ENCODE measurements around the gene LMBR1L. TPM values are rescaled to one million over a fixed set of nuclear protein-coding genes. Genes with fewer than 3 reads are reported as not detected.

Gene LMBR1L
- total and polyA plus RNA-seq, 2 of the 13 experiments (the other 11 are each of a cell fraction or from before 2014, with no cell fraction given): 12.2 to 65.9 TPM

DNA sequence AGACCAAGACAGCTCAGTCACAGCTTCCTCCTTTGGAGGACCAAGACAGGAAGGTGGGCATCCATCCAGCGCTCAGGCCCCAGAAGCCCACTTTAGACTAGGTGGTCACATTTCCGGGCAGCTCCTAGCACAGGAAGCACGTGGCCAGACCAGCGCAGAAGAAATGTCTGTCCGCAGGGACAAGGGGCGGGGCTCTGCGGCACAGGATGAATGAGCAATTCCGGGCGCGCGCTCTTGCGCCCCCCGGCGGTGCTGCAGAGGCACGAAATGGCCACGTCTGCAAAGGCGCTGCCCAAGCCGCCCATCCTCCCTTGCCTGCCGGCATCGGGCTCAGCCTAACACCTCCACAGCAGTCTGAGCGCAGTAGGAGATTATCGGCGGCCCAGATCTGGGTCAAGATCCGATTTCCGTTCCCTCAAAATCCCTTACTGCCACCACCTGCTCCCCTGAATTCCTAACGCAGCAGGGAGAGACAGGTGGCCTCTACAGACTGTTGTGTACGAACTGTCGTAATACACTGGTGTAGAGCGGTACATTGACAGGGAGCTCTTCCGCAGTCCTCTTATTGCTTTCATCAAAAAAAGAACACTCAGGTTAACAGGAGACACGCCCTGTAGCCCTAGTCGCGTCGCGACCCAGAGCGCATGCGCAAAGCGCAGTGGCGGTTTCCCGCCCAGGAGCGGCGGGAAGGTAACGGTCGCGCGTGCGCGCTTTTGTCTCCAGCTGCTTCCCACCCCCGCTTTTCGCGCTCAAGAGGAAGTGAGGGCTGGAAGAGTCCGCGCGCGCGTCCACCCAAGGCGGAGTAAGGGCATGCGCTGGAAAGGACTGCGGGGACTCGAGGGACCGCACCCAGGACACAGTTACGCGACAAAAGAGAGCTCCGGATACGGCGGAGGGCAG lies 19.8 kb upstream of the LMBR1L start (continued):
- TF ChIP-seq, protein P1, sequence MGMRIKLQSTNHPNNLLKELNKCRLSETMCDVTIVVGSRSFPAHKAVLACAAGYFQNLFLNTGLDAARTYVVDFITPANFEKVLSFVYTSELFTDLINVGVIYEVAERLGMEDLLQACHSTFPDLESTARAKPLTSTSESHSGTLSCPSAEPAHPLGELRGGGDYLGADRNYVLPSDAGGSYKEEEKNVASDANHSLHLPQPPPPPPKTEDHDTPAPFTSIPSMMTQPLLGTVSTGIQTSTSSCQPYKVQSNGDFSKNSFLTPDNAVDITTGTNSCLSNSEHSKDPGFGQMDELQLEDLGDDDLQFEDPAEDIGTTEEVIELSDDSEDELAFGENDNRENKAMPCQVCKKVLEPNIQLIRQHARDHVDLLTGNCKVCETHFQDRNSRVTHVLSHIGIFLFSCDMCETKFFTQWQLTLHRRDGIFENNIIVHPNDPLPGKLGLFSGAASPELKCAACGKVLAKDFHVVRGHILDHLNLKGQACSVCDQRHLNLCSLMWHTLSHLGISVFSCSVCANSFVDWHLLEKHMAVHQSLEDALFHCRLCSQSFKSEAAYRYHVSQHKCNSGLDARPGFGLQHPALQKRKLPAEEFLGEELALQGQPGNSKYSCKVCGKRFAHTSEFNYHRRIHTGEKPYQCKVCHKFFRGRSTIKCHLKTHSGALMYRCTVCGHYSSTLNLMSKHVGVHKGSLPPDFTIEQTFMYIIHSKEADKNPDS (CRISPR knock-in tag; IDR thresholded peaks at IDR 0.05): no peak
- TF ChIP-seq YEATS2 (CRISPR knock-in tag; IDR thresholded peaks at IDR 0.05; ENCODE audit: borderline replicate concordance): no peak; the same call in none of the 2 replicates
- no peak for TF ChIP-seq U2AF2 (IDR thresholded peaks at IDR 0.05; ENCODE audit: low read depth, low read length)
- TF ChIP-seq SETDB1 (CRISPR knock-in tag; IDR thresholded peaks at IDR 0.05; ENCODE audit: borderline replicate concordance): no peak; the same call in 1 of the 2 replicates
- TF ChIP-seq, protein P2, sequence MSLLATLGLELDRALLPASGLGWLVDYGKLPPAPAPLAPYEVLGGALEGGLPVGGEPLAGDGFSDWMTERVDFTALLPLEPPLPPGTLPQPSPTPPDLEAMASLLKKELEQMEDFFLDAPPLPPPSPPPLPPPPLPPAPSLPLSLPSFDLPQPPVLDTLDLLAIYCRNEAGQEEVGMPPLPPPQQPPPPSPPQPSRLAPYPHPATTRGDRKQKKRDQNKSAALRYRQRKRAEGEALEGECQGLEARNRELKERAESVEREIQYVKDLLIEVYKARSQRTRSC (CRISPR knock-in tag; IDR thresholded peaks at IDR 0.05; ENCODE audit: low read depth): no peak
- peak; percentile 83; the same call in 1 of the 2 replicates for TF ChIP-seq HOXA7 (CRISPR knock-in tag; IDR thresholded peaks at IDR 0.05)
- peak; percentile 69; the same call in 1 of the 2 replicates for TF ChIP-seq FOXM1 (CRISPR knock-in tag; IDR thresholded peaks at IDR 0.05)
- no peak for TF ChIP-seq SMARCC2 (IDR thresholded peaks at IDR 0.05)
- TF ChIP-seq HMG20B (CRISPR knock-in tag; conservative IDR thresholded peaks at IDR 0.05): peak; percentile 23; the same call in 1 of the 2 replicates
- 0 out of 2 replicates have a peak, but pooled peaks have one; percentile 5 for TF ChIP-seq ISX (CRISPR knock-in tag; conservative IDR thresholded peaks at IDR 0.05)
- TF ChIP-seq, protein P3, sequence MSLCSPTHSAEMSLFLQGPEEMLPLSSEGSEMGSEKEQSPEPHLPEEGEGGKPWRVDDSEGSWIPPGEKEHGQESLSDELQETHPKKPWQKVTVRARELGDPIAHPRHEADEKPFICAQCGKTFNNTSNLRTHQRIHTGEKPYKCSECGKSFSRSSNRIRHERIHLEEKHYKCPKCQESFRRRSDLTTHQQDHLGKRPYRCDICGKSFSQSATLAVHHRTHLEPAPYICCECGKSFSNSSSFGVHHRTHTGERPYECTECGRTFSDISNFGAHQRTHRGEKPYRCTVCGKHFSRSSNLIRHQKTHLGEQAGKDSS (CRISPR knock-in tag; IDR thresholded peaks at IDR 0.05; ENCODE audit: borderline replicate concordance, low read depth): peak; percentile 51; the same call in 1 of the 2 replicates
- peak; percentile 44 for TF ChIP-seq SALL1 (CRISPR knock-in tag; IDR thresholded peaks at IDR 0.05)
- TF ChIP-seq ZNF615 (CRISPR knock-in tag; IDR thresholded peaks at IDR 0.05; ENCODE audit: borderline replicate concordance): peak; percentile 43; the same call in 1 of the 2 replicates
- no peak for TF ChIP-seq ZFAT (CRISPR knock-in tag; conservative IDR thresholded peaks at IDR 0.05)
- TF ChIP-seq, protein P4, sequence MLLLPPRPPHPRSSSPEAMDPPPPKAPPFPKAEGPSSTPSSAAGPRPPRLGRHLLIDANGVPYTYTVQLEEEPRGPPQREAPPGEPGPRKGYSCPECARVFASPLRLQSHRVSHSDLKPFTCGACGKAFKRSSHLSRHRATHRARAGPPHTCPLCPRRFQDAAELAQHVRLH (CRISPR knock-in tag; IDR thresholded peaks at IDR 0.05; ENCODE audit: borderline replicate concordance, low read depth): 0 out of 2 replicates have a peak, but pooled peaks have one; percentile 25
- no peak for TF ChIP-seq DR1 (CRISPR knock-in tag; IDR thresholded peaks at IDR 0.05)
- TF ChIP-seq NR2F2 (IDR thresholded peaks at IDR 0.05; ENCODE audit: borderline replicate concordance, low read depth): no peak; the same call in 1 of the 2 replicates
- TF ChIP-seq, protein P5, sequence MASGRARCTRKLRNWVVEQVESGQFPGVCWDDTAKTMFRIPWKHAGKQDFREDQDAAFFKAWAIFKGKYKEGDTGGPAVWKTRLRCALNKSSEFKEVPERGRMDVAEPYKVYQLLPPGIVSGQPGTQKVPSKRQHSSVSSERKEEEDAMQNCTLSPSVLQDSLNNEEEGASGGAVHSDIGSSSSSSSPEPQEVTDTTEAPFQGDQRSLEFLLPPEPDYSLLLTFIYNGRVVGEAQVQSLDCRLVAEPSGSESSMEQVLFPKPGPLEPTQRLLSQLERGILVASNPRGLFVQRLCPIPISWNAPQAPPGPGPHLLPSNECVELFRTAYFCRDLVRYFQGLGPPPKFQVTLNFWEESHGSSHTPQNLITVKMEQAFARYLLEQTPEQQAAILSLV (CRISPR knock-in tag; IDR thresholded peaks at IDR 0.05; ENCODE audit: borderline replicate concordance): peak; percentile 86; the same call in 1 of the 2 replicates
- no peak for TF ChIP-seq MTA1 (CRISPR knock-in tag; IDR thresholded peaks at IDR 0.05; ENCODE audit: borderline replicate concordance)
- peak; percentile 47; the same call in 1 of the 2 replicates for TF ChIP-seq MIER2 (CRISPR knock-in tag; IDR thresholded peaks at IDR 0.05)
- peak; percentile 46 for TF ChIP-seq STAG1 (CRISPR knock-in tag; IDR thresholded peaks at IDR 0.05)
- TF ChIP-seq, protein P6, sequence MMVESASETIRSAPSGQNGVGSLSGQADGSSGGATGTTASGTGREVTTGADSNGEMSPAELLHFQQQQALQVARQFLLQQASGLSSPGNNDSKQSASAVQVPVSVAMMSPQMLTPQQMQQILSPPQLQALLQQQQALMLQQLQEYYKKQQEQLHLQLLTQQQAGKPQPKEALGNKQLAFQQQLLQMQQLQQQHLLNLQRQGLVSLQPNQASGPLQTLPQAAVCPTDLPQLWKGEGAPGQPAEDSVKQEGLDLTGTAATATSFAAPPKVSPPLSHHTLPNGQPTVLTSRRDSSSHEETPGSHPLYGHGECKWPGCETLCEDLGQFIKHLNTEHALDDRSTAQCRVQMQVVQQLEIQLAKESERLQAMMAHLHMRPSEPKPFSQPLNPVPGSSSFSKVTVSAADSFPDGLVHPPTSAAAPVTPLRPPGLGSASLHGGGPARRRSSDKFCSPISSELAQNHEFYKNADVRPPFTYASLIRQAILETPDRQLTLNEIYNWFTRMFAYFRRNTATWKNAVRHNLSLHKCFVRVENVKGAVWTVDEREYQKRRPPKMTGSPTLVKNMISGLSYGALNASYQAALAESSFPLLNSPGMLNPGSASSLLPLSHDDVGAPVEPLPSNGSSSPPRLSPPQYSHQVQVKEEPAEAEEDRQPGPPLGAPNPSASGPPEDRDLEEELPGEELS (CRISPR knock-in tag; IDR thresholded peaks at IDR 0.05): no peak; the same call in none of the 2 replicates
